K562 (cell line): ENCODE results near the gene KLHL15. TPM values are rescaled to one million over a fixed set of nuclear protein-coding genes. Genes with fewer than 3 reads are reported as not detected.
A peak's percentile ranks its signal among the peaks of the same experiment; 100 is the strongest.

Experiments used
- ADNP ChIP-seq: fragments of 200-800 bp; sonication (Bioruptor generic); IDR thresholded peaks from 2 replicates; pipeline ENCODE4 v1.6.1; 2016; ENCODE audit warnings: missing genetic modification characterization, missing compliant biosample characterization
- ARID2 ChIP-seq: fragments of 450-650 bp; IDR thresholded peaks from 2 replicates; pipeline ENCODE4 v1.6.1; 2017; ENCODE audit warnings: antibody characterized with exemption, mild to moderate bottlenecking
- CREB5 ChIP-seq: fragments of 250-450 bp; sonication (Bioruptor Pico); IDR thresholded peaks from 2 replicates; pipeline ENCODE4 v1.5.0; 2020; ENCODE audit warnings: mild to moderate bottlenecking
- DLX4 ChIP-seq: fragments of 250-450 bp; sonication (Bioruptor Pico); IDR thresholded peaks from 2 replicates; pipeline ENCODE4 v1.6.1; 2021; ENCODE audit warnings: mild to moderate bottlenecking
- E2F4 ChIP-seq: sonication (generic); formaldehyde crosslinking; IDR thresholded peaks from 2 replicates; pipeline ENCODE4 v1.8.0; 2022; ENCODE audit warnings: mild to moderate bottlenecking, low read depth, missing genetic modification reagents
- ERF ChIP-seq: fragments of 450-650 bp; formaldehyde crosslinking; IDR thresholded peaks from 2 replicates; pipeline ENCODE4 v1.4.0; 2020; ENCODE audit warnings: mild to moderate bottlenecking, mixed read lengths
- ETS1 ChIP-seq: conservative IDR thresholded peaks from 2 replicates; pipeline ENCODE4 v1.6.1; 2011; ENCODE audit warnings: low read depth, mild to moderate bottlenecking, low read length; ENCODE audit not compliant: control insufficient read depth
- GTF3C2 ChIP-seq: IDR thresholded peaks from 3 replicates; pipeline ENCODE4 v1.6.1; 2011; ENCODE audit warnings: borderline replicate concordance, mild to moderate bottlenecking, moderate library complexity; ENCODE audit not compliant: insufficient read length; ENCODE audit errors: extremely low read depth
- HMGN3 ChIP-seq: IDR thresholded peaks from 2 replicates; pipeline ENCODE4 v1.6.1; 2011; ENCODE audit warnings: borderline replicate concordance, low read depth, mild to moderate bottlenecking, mixed read lengths, low read length; ENCODE audit not compliant: insufficient read length; ENCODE audit errors: extremely low read depth
- IRF1 ChIP-seq: sonication (generic); formaldehyde crosslinking; IDR thresholded peaks from 2 replicates; pipeline ENCODE4 v1.8.0; 2022; ENCODE audit warnings: missing genetic modification reagents, mild to moderate bottlenecking, borderline replicate concordance
- L3MBTL2 ChIP-seq: fragments of 450-650 bp; IDR thresholded peaks from 2 replicates; pipeline ENCODE4 v1.6.1; 2016; ENCODE audit warnings: mild to moderate bottlenecking, moderate library complexity
- NFE2L1 ChIP-seq: fragments of 450-650 bp; IDR thresholded peaks from 2 replicates; pipeline ENCODE4 v1.6.1; 2016; ENCODE audit warnings: missing genetic modification characterization, low read depth, mild to moderate bottlenecking, missing compliant biosample characterization, moderate library complexity, borderline replicate concordance
- SMARCA4 ChIP-seq: fragments of 450-650 bp; IDR thresholded peaks from 2 replicates; pipeline ENCODE4 v1.6.1; 2016
- TCF7 ChIP-seq: sonication (generic); IDR thresholded peaks from 2 replicates; pipeline ENCODE4 v1.6.1; 2016; ENCODE audit warnings: antibody characterized with exemption, borderline replicate concordance
- ZBTB9 ChIP-seq: fragments of 450-650 bp; formaldehyde crosslinking; IDR thresholded peaks from 2 replicates; pipeline ENCODE4 v1.4.0; 2020; ENCODE audit warnings: mild to moderate bottlenecking, moderate library complexity
- ZNF41 ChIP-seq: fragments of 250-450 bp; sonication (Bioruptor Pico); conservative IDR thresholded peaks from 2 replicates; pipeline ENCODE4 v1.4.0; 2020; ENCODE audit warnings: mild to moderate bottlenecking
- ZNF764 ChIP-seq: fragments of 250-450 bp; sonication (Bioruptor Pico); IDR thresholded peaks from 2 replicates; pipeline ENCODE4 v1.4.0; 2020; ENCODE audit warnings: low read depth, mild to moderate bottlenecking, moderate library complexity
- polyA plus RNA-seq, 8 experiments: library from polyadenylated mRNA; depleted of rRNA in 4 of 8; stranded (reverse) in 5 of 8; unstranded in 3 of 8; fragments of >200 nt; fragmentation: Nextera tagmentation in 2 of 8; fragmentation: Illumina TruSeq in 1 of 8; extraction: Ambion mirVana in 2 of 8; extraction: Trizol in 1 of 8; gene quantifications; 2 replicates each; pipeline versions ENCODE4 v1.2.1 to v1.2.3, GENCODE V29; 2011 to 2014; ENCODE audit warnings: inconsistent platforms in 1 of 8, missing spikeins in 1 of 8
- total RNA-seq, 7 experiments: library from RNA; depleted of rRNA in 6 of 7; stranded (reverse); fragments of >200 nt in 6 of 7; fragmentation: Illumina TruSeq in 2 of 7; extraction: Trizol in 2 of 7; gene quantifications; 2 replicates each; pipeline versions ENCODE4 v1.2.1 to v1.2.3, GENCODE V29; 2011 to 2021; ENCODE audit warnings: low replicate concordance in 1 of 7

The KLHL15 gene
- total and polyA plus RNA-seq, 9 of the 15 experiments (the other 6 are each of a cell fraction or from before 2014, with no cell fraction given), result 3.0 to 12.4 (median 7.6) TPM

GRCh38 chrX:24025741-24026403, 1.1 kb downstream of the KLHL15 start (continued):
- TF ChIP-seq DLX4 (CRISPR knock-in tag), result no peak
- no peak for TF ChIP-seq ETS1
- TF ChIP-seq ADNP, result no peak
- peak; percentile 3 for TF ChIP-seq HMGN3
- TF ChIP-seq GTF3C2, result no peak
- no peak; the same call in 1 of the 2 replicates for TF ChIP-seq SMARCA4
- TF ChIP-seq NFE2L1 (tag), result no peak
- TF ChIP-seq IRF1 (CRISPR knock-in tag), result no peak
- no peak for TF ChIP-seq TCF7
- TF ChIP-seq ZNF764 (CRISPR knock-in tag), result no peak
- TF ChIP-seq ARID2, result no peak
- TF ChIP-seq CREB5, result no peak
- peak; percentile 85 for TF ChIP-seq L3MBTL2
- no peak for TF ChIP-seq ERF
- no peak for TF ChIP-seq E2F4 (CRISPR knock-in tag)
- no peak for TF ChIP-seq ZNF41 (CRISPR knock-in tag)
- no peak for TF ChIP-seq ZBTB9
